HepG2 (cell line): Measurements from ENCODE around the gene SCRT2. TPM values are rescaled to one million over a fixed set of nuclear protein-coding genes. Genes with fewer than 3 reads are reported as not detected.

Source experiments
- ATF1 ChIP-seq: IDR thresholded peaks from 2 replicates; pipeline ENCODE4 v1.6.1; 2016; ENCODE audit warnings: mild to moderate bottlenecking, control low read depth
- EHMT2 ChIP-seq: fragments of 200-600 bp; sonication (generic); IDR thresholded peaks from 2 replicates; pipeline ENCODE4 v1.7.0; 2017; ENCODE audit warnings: antibody characterized with exemption, low read depth, low read length, borderline replicate concordance
- ERF ChIP-seq: IDR thresholded peaks from 2 replicates; pipeline ENCODE4 v1.6.1; 2018; ENCODE audit warnings: missing biosample characterization, missing genetic modification reagents
- FOSL1 ChIP-seq: sonication (generic); formaldehyde crosslinking; IDR thresholded peaks from 2 replicates; pipeline ENCODE4 v1.9.0; 2021; ENCODE audit warnings: missing genetic modification reagents, borderline replicate concordance
- FOXC1 ChIP-seq: sonication (generic); formaldehyde crosslinking; IDR thresholded peaks from 2 replicates; pipeline ENCODE4 v1.8.0; 2022; ENCODE audit warnings: mild to moderate bottlenecking, missing genetic modification reagents, borderline replicate concordance
- GATAD2A ChIP-seq: IDR thresholded peaks from 2 replicates; pipeline ENCODE4 v1.6.1; 2016
- ONECUT2 ChIP-seq: sonication (generic); formaldehyde crosslinking; IDR thresholded peaks from 2 replicates; pipeline ENCODE4 v1.4.0; 2020; ENCODE audit warnings: missing genetic modification reagents
- RFX3 ChIP-seq: IDR thresholded peaks from 2 replicates; pipeline ENCODE4 v1.6.1; 2016; ENCODE audit warnings: missing biosample characterization, missing genetic modification reagents
- SATB2 ChIP-seq: sonication (generic); formaldehyde crosslinking; IDR thresholded peaks from 2 replicates; pipeline ENCODE4 v1.5.0; 2020; ENCODE audit warnings: missing genetic modification reagents
- SIN3A ChIP-seq: IDR thresholded peaks from 2 replicates; pipeline ENCODE4 v1.6.1; 2011; ENCODE audit warnings: low read depth, mild to moderate bottlenecking, control low read depth, low read length, borderline replicate concordance
- TBX3 ChIP-seq: fragments of 450-650 bp; IDR thresholded peaks from 2 replicates; pipeline ENCODE4 v1.6.1; 2017; ENCODE audit warnings: antibody characterized with exemption, mild to moderate bottlenecking, inconsistent platforms, borderline replicate concordance
- U2AF2 ChIP-seq: fragments of 200-400 bp; formaldehyde crosslinking; IDR thresholded peaks from 2 replicates; pipeline ENCODE4 v1.6.1; 2017; ENCODE audit warnings: low read depth, mild to moderate bottlenecking, low read length
- ZBTB20 ChIP-seq: sonication (generic); formaldehyde crosslinking; IDR thresholded peaks from 2 replicates; pipeline ENCODE4 v1.8.1; 2023; ENCODE audit warnings: missing genetic modification reagents, low read depth, mild to moderate bottlenecking, borderline replicate concordance
- ZBTB8A ChIP-seq: sonication (generic); formaldehyde crosslinking; IDR thresholded peaks from 2 replicates; pipeline ENCODE4 v1.4.0; 2020; ENCODE audit warnings: mild to moderate bottlenecking, low read depth, missing genetic modification reagents, borderline replicate concordance
- ZNF230 ChIP-seq: sonication (generic); formaldehyde crosslinking; IDR thresholded peaks from 2 replicates; pipeline ENCODE4 v1.4.0; 2020; ENCODE audit warnings: mild to moderate bottlenecking, missing genetic modification reagents
- ZNF460 ChIP-seq: sonication (generic); formaldehyde crosslinking; IDR thresholded peaks from 2 replicates; pipeline ENCODE4 v1.5.1; 2020; ENCODE audit warnings: missing genetic modification reagents, mild to moderate bottlenecking, borderline replicate concordance
- ZNF619 ChIP-seq: sonication (generic); formaldehyde crosslinking; IDR thresholded peaks from 2 replicates; pipeline ENCODE4 v1.4.0; 2020; ENCODE audit warnings: mild to moderate bottlenecking, missing genetic modification reagents
- ZNF724P ChIP-seq: sonication (generic); formaldehyde crosslinking; IDR thresholded peaks from 2 replicates; pipeline ENCODE4 v1.8.0; 2022; ENCODE audit warnings: missing genetic modification reagents, borderline replicate concordance
- ZNF891 ChIP-seq: sonication (generic); formaldehyde crosslinking; IDR thresholded peaks from 2 replicates; pipeline ENCODE4 v1.5.0; 2020; ENCODE audit warnings: mild to moderate bottlenecking, missing genetic modification reagents
- polyA plus RNA-seq, 8 experiments: library from polyadenylated mRNA; depleted of rRNA in 3 of 8; stranded (reverse) in 7 of 8; unstranded in 1 of 8; fragments of >200 nt; fragmentation: Illumina TruSeq in 4 of 8; extraction: Trizol in 4 of 8; gene quantifications; 2 replicates each; pipeline versions ENCODE4 v1.2.1 to v1.2.3, GENCODE V29; 2011 to 2016; ENCODE audit warnings: low read depth in 4 of 8, missing spikeins in 1 of 8, mixed read lengths in 1 of 8; ENCODE audit not compliant: insufficient read depth in 1 of 8
- total RNA-seq, 5 experiments: library from RNA; depleted of rRNA; stranded (reverse); fragments of >200 nt; fragmentation: Illumina TruSeq; extraction: Trizol; gene quantifications; 2 replicates each; pipeline ENCODE4 v1.2.3, GENCODE V29; 2016; ENCODE audit warnings: low read depth in 1 of 5
- TF ChIP-seq, protein P1 (sequence below): sonication (generic); formaldehyde crosslinking; IDR thresholded peaks from 2 replicates; pipeline ENCODE4 v1.8.0; 2022; ENCODE audit warnings: low read depth, missing genetic modification reagents
- TF ChIP-seq, protein P2 (sequence below): sonication (generic); formaldehyde crosslinking; IDR thresholded peaks from 2 replicates; pipeline ENCODE4 v1.5.0; 2020; ENCODE audit warnings: missing genetic modification reagents
- TF ChIP-seq, protein P3 (sequence below): sonication (generic); formaldehyde crosslinking; IDR thresholded peaks from 2 replicates; pipeline ENCODE4 v1.9.0; 2021; ENCODE audit warnings: missing genetic modification reagents, borderline replicate concordance
- TF ChIP-seq, protein P4 (sequence below): sonication (generic); formaldehyde crosslinking; IDR thresholded peaks from 2 replicates; pipeline ENCODE4 v1.9.0; 2022; ENCODE audit warnings: low read depth, missing genetic modification reagents

The SCRT2 gene
- total and polyA plus RNA-seq, 2 of the 13 experiments (the other 11 are each of a cell fraction or from before 2014, with no cell fraction given), result not detected

DNA sequence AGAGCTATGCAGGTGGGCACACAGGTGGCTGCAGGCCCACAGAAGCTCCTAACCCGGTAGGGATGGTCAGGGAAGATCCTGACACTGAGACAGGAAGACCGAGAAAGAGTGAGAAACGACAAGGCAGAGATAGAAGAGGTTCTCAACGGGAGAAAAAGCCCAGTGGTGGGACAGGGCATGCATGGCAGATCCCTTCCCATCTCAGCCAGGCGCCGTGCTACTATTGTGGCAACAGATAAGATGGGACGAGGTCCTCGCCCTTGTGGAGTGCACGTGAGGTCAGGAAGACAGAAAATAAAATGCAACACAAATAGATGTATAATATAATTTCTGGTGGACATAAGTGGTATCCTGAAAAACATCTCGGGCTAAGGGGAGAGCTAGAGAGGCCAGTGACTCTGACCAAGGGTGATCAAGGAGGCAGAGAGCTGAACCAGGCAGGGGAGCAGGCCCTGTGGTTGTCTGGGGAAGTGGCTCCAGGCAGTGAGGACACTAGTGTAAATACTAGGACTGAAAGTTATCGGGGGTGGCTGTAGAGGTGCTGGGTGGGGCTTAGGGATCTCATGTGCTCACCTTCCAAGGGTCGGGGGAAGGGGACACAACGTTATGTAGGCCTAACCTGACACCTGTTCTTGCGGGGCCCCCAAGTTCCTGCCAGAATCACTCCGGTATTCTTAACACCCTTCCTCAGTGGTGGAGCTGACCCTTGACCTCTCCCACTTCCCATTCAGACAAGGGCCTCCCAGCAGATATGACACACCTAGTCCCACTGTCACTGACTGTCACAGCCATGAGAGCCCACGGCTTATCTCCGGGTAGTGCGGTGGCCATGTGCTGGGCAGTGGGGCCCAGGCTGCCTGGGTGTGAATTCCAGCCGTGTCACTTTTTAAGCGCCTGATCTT is 23.6 kb downstream of the SCRT2 start (continued):
- TF ChIP-seq ATF1 (CRISPR knock-in tag), result no peak
- 0 out of 2 replicates have a peak, but pooled peaks have one; percentile 5 for TF ChIP-seq U2AF2
- TF ChIP-seq TBX3, result no peak
- TF ChIP-seq EHMT2, result no peak
- TF ChIP-seq RFX3 (CRISPR knock-in tag), result no peak
- 0 out of 2 replicates have a peak, but pooled peaks have one; percentile 34 for TF ChIP-seq FOSL1 (CRISPR knock-in tag)
- 0 out of 2 replicates have a peak, but pooled peaks have one; percentile 52 for TF ChIP-seq ZNF724P (CRISPR knock-in tag)
- TF ChIP-seq, protein P1, sequence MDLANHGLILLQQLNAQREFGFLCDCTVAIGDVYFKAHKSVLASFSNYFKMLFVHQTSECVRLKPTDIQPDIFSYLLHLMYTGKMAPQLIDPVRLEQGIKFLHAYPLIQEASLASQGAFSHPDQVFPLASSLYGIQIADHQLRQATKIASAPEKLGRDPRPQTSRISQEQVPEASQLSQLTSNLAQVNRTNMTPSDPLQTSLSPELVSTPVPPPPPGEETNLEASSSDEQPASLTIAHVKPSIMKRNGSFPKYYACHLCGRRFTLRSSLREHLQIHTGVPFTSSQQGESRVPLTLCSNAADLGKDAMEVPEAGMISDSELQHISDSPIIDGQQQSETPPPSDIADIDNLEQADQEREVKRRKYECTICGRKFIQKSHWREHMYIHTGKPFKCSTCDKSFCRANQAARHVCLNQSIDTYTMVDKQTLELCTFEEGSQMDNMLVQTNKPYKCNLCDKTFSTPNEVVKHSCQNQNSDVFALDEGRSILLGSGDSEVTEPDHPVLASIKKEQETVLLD (CRISPR knock-in tag), result no peak
- 0 out of 2 replicates have a peak, but pooled peaks have one; percentile 39 for TF ChIP-seq ZNF230 (CRISPR knock-in tag)
- TF ChIP-seq, protein P2, sequence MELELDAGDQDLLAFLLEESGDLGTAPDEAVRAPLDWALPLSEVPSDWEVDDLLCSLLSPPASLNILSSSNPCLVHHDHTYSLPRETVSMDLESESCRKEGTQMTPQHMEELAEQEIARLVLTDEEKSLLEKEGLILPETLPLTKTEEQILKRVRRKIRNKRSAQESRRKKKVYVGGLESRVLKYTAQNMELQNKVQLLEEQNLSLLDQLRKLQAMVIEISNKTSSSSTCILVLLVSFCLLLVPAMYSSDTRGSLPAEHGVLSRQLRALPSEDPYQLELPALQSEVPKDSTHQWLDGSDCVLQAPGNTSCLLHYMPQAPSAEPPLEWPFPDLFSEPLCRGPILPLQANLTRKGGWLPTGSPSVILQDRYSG (CRISPR knock-in tag), result no peak
- TF ChIP-seq ZNF460 (CRISPR knock-in tag), result no peak
- TF ChIP-seq SATB2 (CRISPR knock-in tag), result 0 out of 2 replicates have a peak, but pooled peaks have one; percentile 48
- TF ChIP-seq, protein P3, sequence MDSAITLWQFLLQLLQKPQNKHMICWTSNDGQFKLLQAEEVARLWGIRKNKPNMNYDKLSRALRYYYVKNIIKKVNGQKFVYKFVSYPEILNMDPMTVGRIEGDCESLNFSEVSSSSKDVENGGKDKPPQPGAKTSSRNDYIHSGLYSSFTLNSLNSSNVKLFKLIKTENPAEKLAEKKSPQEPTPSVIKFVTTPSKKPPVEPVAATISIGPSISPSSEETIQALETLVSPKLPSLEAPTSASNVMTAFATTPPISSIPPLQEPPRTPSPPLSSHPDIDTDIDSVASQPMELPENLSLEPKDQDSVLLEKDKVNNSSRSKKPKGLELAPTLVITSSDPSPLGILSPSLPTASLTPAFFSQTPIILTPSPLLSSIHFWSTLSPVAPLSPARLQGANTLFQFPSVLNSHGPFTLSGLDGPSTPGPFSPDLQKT (CRISPR knock-in tag), result no peak
- TF ChIP-seq, protein P4, sequence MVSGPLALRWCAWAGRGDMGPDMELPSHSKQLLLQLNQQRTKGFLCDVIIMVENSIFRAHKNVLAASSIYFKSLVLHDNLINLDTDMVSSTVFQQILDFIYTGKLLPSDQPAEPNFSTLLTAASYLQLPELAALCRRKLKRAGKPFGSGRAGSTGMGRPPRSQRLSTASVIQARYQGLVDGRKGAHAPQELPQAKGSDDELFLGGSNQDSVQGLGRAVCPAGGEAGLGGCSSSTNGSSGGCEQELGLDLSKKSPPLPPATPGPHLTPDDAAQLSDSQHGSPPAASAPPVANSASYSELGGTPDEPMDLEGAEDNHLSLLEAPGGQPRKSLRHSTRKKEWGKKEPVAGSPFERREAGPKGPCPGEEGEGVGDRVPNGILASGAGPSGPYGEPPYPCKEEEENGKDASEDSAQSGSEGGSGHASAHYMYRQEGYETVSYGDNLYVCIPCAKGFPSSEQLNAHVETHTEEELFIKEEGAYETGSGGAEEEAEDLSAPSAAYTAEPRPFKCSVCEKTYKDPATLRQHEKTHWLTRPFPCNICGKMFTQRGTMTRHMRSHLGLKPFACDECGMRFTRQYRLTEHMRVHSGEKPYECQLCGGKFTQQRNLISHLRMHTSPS, result no peak
- no peak for TF ChIP-seq ONECUT2 (CRISPR knock-in tag)
- no peak; the same call in 1 of the 2 replicates for TF ChIP-seq ZBTB20
- TF ChIP-seq SIN3A, result no peak; the same call in 1 of the 2 replicates
- TF ChIP-seq ZNF891 (CRISPR knock-in tag), result peak; percentile 37; the same call in 1 of the 2 replicates
- peak; percentile 41; the same call in 1 of the 2 replicates for TF ChIP-seq GATAD2A
- peak; percentile 23; the same call in 1 of the 2 replicates for TF ChIP-seq ERF (CRISPR knock-in tag)
- TF ChIP-seq ZNF619 (CRISPR knock-in tag), result 0 out of 2 replicates have a peak, but pooled peaks have one; percentile 33
- no peak; the same call in 1 of the 2 replicates for TF ChIP-seq FOXC1 (CRISPR knock-in tag)
- TF ChIP-seq ZBTB8A (CRISPR knock-in tag), result 0 out of 2 replicates have a peak, but pooled peaks have one; percentile 54
